Stimulated activated naive CD4-positive, alpha-beta T cell treated with Interleukin-2 at 50 U/mL for 16 hours (primary cell): Measurements from ENCODE around the gene CYREN.
"Not testable (repeated sequence)": the region's sequence is repeated elsewhere in the genome, so short reads cannot be mapped to it uniquely, and the experiment has no call there.

Source experiments
- DNase-seq: peaks from one replicate; lab custom pipeline; 2025; lab: John Stamatoyannopoulos, UW

Gene CYREN

GRCh38 chr7:135177028-135177696 lies 6.7 kb upstream of the CYREN start:
- DNase-seq = no peak

DNA sequence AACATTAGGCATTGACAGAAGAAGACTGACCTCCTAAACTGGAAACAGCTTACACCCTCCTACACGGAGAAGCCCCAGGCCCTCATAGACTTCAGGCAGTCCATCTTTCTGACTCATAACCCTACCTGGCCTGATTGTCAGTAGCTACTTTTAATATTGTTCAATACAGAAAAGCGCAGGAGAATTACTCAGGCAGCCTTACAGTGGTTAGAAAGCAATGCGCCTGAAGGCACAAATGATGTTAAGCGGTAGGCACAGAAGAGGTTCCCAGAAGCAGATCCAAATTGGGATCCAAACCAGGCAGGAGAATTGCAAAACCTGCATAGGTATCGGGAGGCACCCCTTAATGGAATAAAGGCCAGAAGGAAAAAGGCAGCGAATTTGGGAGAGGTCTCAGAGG lies 5.4 kb upstream of the CYREN start:
- no peak for DNase-seq

GRCh38 chr7:135174941-135175340 lies 4.4 kb upstream of the CYREN start:
- DNase-seq = no peak

DNA sequence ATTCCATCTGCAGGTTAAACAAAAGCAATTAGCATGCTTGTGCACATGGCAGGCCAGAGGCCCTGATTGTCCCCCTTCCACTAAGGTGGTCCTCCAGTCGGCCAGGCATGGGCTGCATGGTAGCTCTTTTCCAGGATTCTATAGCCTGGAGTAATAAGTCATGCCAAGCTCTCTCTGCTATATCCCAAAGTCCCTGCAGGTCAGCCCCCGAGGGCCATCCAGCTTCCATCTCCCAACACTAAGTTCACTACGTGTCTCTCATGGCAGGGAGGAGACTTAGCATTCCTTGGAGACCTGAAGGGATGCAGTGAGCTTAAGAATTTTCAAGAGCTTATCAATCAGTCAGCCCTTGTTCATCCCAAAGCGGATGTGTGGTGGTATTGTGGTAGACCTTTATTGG lies 3.4 kb upstream of the CYREN start:
- not testable (repeated sequence) for DNase-seq

GRCh38 chr7:135171581-135172291 lies 1.2 kb upstream of the CYREN start:
- not testable (repeated sequence) for DNase-seq

DNA sequence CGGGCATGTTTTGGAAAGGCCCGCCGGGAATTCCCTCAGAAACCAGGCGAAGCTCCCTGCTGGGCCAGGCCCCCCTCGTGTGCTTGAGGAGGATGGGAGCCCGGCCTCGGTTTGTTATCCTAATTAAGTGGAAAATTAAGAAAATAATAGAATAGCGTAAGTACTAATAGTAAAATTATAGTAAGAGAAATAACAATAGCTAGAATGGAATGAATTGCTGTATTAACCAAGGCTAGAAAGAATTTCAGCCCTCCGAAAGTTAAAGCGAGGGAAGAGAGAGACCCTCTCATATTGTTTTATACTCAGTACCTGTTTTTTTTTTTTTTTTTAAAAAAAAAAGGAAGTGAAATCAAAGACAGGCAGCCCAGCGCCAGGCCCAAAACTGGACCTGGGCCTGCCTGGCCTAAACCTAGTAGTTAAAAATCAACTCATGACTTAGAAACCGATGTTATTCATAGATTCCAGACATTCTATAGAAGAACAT lies 533 bp upstream of the CYREN start:
- not testable (repeated sequence) for DNase-seq

- DNase-seq = no peak
Observed at GRCh38 chr7:135169964-135170273, 588 bp downstream of the CYREN start.

DNA sequence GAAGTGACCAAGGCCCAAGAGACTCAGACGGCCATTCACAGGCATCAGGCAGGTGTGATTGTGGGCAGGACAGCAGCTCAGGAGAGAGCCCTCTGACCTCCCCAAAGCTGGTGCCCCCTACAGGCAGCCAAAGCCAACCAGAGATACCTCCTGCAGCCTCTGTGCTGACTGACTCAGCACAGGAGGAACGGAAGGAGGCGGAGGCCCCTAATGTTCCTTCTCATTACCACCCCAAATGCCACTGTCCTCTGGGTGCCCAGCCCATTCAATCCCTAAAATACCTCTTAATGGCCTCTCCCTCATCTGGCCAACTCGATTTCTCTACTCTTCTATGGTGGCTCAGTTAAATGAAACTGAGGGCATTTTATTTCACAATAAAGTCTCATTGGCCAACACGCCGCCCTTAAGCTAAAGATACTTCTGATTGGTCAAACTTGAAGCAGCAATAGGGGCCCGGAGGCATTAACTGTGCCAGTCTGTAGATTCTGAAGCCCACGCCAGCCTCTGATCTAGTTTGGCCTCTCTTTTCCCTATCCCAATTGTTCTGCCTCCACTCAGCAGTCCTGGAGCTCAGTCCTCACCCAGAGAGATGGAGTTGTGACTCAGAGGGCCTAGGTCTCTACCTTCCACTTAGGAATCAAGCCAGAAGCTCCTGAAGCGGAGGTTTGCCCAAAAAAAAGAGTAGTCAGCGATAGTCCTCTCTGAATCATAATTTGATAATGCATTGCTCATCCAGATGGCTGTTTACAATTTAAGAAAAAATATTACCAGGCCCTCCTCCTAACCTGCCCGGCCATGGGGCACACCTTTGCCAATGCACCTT lies 1.2 kb downstream of the CYREN start:
- peak; percentile 63 for DNase-seq

- DNase-seq = no peak
Observed at GRCh38 chr7:135168489-135169140, 1.9 kb downstream of the CYREN start.

DNA sequence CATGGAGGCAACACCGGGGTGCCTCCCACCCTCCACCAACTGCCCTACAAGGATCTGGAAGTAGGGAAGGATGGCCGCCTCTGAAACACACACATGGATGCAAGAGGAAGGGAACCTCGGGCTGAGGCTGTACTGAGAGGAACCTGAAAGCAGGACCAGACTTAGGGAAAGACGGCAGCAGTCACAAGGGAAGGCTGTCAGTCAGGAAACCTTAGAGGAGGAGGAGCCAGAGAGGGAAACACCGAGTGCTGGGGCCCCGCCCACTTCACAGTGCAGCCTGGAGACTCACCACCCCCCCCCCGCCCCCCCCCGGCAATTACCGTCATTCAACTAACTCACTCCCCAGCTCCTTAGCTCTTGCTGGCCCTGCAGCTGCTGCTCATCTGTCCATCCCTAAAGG lies 2.5 kb downstream of the CYREN start:
- DNase-seq = peak; percentile 6

DNA sequence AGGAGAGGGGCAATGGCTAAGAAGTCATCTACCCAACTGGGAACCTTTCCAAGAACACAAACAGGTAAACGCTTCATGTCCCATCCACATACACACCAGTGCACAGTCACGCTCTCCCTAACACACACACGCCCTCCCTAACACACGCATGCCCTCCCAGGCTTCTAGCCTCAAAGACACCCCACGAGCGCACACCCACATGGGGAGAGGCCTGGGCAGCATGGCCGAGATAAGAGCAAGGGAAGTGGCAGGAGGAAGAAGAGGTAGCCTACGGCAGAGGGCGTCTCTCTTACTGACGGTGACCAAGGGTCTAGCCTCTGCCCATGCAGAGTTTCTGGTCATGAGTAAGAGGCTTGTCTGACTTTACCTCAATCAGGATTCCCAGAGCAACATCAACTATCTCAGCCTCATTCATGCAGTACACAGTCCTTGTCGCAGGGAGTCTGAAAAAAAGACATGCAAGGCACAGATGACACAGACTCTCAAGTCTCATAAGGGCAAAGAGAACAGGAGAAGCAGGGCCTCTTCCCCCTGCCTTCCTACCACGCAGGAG lies 3.1 kb downstream of the CYREN start:
- no peak for DNase-seq

DNA sequence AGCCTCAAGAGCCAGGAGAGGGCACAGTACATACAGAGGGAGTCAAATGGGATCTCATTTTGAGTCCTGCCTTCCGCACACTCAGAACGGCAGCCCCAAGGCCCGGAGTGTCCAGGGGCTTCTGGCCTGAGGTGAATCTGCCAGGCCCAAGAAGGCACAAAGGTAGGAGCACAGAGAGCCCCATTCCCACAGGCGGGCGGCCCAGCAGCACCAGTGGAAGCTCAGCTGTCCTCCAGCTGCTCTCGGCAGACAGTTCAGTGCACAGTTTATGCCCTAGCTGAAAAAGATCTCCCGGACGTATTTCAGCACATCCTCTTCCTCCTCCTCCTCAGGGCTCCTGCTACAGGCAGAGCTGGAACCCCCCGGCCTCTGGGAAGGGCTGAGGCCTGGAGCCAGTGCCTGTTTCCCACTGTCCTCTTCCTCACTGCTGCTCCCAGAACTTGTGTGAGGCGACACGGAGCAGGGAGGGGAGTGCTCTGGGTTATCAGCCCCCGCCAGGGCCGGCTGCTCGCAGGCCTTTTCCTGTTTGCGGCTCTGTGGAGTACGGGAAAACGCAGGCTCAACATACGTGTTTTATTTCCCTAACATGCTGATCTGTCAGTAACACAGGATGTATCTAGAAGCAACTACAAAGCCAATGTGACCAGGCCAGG lies 4.0 kb downstream of the CYREN start:
- DNase-seq = no peak

DNA sequence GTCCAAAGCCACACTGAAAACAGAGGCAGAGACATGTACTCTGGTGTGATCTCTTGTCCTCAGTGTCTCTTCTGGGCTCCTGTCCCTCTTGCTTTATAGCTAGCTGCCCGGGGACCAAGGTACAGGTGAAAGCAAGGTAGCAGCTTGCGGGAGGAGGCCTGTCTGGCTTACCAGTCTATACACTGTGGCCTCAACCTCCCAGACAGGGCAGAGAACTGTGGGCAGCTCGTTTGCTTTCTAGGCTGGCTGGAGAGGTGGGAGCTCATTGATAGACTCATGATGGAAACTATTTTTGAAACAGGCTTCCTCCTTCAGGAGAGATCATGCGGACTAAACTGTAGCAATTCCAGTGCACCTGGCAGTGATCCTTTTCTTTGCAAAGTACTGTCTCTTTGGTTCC lies 4.6 kb downstream of the CYREN start:
- DNase-seq = no peak

- no peak for DNase-seq
Observed at GRCh38 chr7:135164357-135165061, 6.0 kb downstream of the CYREN start.

- no peak for DNase-seq
Observed at GRCh38 chr7:135162382-135163001, 8.0 kb downstream of the CYREN start.

DNA sequence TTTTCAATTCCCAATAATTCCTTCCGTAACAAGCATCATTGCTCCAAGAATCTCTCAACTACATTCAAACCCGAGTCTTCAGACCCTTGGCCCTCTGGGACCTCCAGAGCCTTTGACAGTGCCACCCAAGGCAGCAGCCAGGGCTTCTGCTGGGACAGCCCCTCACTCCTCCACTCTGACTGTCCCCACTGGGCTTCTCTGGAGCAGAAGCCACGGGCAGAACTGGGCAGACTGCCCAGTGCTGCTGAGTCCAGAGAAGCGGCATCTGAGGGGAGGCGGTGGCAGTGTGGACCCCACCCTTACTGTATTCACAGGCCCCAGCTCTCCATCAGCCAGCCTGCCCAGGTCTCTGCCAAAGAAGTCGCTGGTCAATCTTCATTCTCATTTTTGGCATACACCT lies 8.8 kb downstream of the CYREN start:
- DNase-seq = no peak

DNA sequence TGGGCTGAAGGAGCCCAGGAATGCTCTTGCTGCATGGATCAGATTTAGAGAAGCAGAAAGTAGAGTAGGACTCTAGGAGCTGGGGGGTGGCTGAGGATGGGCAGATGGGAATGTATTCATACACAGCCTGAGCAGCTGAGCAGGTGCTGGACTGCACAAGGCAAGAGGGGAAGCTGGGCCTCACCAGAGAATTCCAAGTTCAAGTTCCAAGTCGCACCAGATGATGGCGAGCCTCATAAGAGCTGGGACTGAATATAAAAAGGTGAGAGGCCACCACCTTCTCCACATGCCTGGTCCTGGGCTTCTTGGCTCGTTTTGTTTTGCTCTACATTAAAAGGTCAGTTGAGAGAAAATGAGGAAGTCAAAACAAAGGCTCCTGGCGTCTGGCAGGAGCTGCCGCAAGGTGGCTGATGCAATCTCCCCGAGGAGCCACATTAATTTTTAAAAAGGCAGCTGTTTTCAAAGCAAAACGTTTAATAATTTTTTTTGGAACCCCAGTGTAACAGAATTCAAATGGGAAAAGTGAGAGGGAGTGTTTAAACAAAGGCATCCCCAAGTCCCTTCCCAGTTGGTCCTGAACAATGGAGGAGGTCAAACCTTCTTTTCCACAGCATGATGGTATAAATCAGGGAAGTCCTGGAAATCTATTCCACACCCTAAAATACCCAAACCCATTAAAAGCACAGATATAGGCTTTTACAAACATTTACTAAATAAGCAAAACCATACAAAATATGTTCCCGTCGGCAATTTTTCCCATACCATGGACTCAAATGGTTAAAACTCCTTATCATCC lies 9.5 kb downstream of the CYREN start:
- DNase-seq = no peak

DNA sequence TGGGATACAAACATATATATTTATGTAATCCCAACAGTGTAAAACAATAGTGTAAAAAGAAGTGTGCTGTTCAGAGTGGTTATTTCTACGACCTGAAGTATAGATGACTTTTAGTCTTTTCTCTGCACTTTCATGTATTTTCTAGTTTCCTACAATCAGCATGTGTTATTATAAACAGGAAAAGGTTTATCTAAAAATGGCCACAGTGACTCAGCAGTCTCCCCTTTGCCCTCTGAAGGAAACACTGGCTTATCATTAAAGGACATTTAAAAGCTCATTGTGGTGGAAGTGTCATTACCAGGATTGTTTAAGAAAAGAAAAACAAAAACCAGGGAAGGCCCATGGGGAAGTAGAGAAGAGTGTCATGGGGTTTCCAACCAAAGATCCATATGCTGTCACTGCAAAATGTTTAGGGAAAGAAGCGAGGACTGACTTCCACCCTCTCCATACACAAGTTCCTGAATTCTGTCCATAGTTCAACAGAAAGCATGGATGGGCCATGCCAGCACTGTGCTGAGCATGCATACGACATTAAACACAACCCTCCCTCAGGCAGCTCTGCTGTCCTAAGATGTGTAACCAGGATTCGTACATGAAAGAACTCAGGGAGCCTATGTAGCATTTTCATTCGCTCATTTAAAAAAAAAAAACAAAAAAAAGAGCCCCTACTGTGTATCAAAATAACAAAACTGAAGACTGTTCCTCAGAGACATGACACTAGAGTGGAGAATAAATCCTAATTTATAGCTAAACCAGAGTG lies 10.2 kb downstream of the CYREN start:
- DNase-seq = no peak
